ENCODE data around the gene EIF2S2. TPM values are rescaled to one million over a fixed set of nuclear protein-coding genes. Genes with fewer than 3 reads are reported as not detected.

The EIF2S2 gene
- total RNA-seq, 1 experiment from 2014 or later: 179 TPM

DNA sequence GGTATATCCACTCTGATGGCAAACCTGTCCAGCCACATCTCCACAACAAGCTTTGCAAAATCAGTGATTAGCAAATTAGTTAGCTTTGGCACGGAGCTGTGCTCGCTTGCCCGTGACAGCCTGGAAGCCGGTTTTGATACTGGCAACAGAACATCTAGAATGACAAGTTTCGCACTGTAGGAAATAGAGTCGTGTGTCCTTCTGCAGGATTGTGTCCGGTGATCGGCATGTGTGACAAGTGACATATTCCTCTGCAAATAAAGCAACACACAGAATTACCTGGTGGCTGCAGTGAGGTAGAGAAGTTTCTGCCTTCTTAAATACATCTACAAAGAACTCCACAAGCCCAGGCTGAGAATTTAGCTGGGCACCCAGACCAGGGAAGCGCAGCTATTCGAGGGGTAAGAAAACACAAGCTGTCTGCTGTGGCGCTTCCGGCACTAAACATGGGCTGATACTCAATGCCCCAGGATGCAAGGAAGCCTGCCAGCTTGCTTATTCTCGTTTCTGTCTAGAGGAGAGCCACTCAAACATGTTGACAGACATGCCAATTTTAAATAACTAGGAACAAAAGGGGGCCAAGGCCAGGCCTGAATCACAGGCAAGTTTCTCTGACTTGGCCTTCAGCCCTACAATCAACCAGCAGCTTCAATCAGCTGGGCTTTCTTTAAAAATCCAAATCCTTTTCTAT lies 22.2 kb downstream of the EIF2S2 start:
- no peak for DNase-seq (ENCODE audit: low read depth)

DNA sequence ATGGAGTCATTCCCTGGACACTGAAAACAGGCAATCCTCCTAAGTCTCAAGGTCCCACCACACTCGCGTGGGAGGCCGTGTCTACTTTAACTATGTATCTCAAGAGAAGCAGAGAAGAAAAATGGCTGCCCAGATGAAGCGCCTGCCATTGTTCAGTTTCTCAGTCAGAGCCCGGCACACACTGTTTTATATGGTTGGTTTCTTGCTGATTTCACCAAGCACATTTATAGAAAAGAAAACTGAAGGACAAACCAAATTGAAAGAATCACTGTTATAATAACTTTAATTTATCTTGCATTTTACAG lies 22.9 kb downstream of the EIF2S2 start:
- DNase-seq (ENCODE audit: low read depth): no peak

DNA sequence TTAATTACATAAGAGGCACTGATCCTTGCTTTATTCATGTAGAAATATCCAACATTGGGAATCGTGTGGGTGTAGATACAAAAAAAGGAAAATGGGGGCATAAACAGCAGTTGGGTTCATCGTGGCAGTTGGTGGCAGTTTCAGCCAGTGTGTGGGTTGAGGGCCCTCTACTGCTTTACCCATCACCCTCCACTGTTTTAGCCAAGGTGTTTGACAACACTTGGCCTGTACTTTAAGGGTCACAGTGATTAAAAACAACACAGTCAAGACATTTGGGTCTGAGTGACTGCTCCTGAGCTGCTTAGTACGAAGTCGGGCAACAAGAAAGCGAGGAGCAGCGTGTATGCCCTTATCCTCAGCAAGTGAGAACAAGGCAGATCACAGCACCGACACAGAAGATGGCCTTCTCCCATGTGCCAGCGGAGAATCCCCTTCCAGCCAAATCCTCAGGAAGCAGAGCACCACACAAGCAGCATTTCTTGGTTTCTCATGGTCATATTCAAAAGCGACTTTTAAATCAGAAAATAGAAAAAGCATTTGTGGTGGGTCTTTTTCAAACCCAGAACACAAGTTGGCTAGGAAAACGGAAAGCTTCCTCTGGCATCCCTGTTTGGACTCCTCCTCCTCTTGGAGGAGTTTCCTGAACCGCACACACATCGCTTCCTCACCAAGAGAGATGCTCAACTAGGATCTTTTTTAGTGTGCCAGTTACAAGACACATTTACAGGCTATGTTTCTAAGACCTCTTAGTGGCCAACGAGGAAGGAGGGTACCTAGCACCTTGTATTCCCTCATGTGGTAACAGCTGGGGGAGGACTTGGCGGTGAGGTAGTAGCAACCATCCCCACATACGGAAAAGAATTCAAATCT lies 23.5 kb downstream of the EIF2S2 start:
- DNase-seq (ENCODE audit: low read depth): no peak

DNA sequence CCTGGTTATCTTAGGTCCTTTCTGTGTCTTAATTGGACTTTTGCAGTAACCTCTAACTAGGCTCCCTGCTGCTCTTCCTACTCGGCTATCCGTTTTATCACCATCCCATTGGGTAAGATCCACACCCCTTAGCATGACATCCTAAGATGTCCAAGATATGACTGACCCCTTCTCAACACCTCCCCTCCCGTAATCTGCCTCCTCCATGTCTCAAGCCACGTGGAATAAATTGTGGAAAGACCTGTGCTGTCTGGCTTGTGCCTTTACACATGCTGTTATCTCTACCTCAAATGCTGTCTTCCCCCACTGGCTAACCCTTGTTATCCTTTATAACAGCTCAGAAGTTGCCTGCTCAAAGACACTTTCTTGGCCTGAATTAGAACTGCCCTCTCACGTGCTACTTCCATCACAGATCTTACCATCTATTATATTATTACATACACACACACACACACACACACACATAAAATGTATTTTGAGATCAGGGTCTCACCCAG lies 26.5 kb downstream of the EIF2S2 start:
- DNase-seq (ENCODE audit: low read depth): no peak

DNA sequence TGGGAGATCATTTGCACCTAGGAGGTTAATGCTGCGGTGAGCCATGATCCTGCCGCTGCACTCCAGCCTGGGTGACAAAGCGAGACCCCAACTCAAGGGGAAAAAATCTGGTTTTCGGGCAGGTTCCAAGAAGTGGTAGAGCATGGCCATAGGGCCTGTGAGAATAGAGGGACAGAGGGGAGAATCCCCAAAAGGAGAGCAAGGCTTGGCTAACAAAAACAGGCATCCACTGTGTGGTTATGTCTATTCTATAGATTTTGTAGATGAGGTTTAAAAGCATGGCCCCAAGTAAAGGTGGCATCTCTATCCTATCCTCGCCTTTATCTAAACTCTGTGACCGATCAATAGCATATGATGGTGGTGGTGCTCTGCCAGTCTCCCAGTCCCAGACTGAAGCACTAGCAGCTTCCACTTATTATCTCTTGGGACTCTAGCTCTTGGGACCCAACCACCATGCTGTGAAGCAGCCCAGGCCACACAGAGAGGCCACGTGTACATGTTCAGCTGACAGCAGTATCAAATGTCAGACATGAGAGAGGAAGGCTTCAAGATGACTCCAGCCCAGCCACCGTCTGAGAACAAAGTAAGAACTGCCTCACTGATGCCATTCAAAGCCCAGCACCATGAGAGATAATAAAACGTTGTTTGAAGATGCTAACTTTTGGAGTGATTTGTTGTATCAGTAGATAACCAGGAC lies 27.7 kb downstream of the EIF2S2 start:
- no peak for DNase-seq (ENCODE audit: low read depth)

DNA sequence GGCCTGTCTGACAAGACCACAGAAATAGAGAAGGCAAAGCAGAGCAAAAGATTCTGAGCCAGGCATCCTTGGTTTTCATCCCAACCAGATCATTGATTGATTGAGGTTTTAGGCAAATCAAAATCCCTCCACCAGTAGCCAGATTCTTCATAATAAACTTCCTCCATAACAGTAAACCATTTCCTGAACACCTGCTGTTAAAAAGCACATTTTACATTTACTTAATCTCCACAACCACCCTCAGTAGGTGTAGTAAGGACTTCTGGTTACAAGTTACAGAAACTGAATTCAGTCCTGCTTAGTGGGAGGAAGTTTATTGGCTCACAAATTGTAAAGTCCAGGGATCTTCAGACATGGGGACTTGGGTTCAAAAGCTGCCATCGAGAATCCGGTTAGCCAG lies 28.3 kb downstream of the EIF2S2 start:
- DNase-seq (ENCODE audit: low read depth): no peak

DNA sequence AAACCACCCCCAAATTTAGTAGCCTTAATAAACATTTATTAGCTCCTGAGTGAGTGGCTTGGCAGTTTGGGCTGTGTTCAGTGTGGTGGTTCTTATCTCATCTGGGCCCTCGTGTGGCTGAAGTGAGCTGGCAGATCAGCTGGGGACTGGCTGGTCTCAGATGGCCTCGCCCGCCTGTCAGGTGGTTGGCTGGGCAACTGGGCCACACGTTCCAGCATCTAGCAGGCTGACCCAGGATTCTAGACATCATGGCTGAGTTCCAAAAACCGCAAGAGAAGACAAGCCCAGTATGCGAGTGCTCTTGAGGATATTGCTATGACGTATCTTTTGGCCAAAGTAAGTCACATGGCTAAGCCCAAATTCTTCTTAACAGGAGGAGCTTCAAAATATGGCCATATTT lies 28.9 kb downstream of the EIF2S2 start:
- peak; percentile 100 for DNase-seq (ENCODE audit: low read depth)

DNA sequence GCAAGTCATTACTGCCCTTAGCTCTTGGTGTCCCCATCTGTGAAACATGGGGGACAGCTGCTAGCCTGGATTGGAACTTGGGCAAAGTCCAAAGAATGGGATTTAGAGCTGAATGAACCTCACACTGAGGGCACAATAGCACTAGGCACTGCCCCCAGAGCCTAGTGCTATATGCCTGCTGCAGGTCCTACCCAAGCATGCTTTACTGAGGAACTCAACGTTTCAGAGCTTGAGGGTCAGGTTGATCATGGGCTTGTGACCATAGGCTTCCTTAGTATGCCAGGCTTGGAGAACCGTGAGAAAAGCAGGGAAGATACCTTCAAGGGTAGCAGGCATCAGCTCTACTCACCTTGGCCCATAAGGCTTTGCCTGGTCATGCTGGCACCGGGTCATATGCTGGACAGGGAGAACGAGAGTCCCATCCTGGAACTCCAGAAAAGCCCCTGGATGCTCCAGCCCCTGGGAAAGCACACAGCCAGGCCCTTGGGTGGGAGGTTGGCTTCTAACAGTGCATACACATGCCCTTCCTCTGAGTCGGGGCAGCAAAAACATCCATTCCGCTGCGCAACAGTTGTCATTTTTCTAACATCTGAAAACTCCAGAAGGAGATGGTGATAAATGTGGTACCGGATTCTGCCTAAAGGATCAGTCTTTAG lies 29.7 kb downstream of the EIF2S2 start:
- no peak for DNase-seq (ENCODE audit: low read depth)

DNA sequence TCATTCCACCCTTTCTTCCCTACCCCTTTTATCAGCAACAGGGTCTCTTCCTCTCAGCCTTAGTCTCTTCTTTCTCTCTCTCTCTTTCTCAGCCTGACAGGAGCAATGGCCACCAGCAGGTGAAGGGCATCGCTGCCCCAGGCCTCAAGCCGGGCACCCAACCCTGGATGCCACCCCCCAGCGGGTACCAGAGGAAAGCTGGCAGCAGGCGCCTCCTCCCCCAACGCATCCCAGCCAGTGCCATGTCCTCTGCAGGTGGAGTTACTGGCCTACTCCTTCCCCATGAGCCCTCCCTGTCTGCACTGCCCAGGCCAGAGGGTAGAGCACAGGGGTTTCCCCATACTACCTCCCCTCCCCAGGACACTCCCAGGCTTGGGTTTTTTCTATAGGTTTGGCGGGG lies 32.2 kb downstream of the EIF2S2 start:
- no peak for DNase-seq (ENCODE audit: low read depth)

DNA sequence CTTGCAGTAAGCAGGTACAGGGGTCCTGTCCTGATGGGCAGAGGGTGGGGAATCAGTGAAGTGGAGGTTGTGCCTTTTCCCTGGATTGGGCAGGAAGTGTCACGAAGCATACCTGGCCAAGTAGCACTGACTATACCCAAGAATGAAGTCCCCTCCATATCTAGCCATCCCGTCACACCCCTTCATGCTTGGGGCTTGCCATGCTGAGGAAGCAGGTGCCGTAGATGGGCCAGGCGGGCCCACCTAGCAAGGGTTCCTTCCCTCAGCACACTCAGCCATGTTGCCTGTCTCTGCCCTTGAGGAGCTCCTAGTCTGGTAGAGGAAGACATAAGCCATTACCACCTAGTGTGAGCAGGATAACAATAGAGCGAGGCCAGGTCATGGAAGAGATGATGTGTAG lies 33.5 kb downstream of the EIF2S2 start:
- no peak for DNase-seq (ENCODE audit: low read depth)

DNA sequence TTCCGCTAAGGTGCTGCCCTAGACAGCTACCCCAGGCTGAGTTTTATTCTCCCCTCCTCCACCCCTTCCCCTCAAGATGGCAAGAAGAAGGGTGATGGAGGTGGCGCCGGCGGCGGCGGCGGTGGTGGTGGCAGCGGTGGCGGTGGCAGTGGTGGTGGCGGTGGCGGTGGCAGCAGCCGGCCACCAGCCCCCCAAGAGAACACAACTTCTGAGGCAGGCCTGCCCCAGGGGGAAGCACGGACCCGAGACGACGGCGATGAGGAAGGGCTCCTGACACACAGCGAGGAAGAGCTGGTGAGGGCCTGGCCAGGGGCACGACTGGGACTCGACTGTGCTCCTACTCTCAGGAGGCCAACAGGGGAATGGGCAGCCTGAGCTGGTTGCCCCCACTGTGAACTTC lies 35.1 kb downstream of the EIF2S2 start:
- DNase-seq (ENCODE audit: low read depth): no peak

DNA sequence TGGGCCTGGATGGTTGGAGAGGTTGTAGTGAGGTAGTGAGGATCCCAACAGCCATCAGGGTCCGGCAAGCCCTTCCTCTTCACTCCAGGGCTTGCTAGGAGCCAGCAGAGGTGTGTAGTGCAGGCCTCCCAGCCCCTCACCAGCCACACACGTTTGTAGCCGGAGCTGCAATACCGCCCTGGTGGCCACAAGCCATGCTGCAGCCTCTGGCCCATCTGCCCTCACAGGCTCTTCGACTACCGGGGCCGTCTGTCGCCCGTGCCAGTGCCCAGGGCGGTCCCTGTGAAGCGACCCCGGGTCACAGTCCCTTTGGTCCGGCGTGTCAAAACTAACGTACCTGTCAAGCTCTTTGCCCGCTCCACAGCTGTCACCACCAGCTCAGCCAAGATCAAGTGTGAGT lies 36.4 kb downstream of the EIF2S2 start:
- DNase-seq (ENCODE audit: low read depth): no peak

DNA sequence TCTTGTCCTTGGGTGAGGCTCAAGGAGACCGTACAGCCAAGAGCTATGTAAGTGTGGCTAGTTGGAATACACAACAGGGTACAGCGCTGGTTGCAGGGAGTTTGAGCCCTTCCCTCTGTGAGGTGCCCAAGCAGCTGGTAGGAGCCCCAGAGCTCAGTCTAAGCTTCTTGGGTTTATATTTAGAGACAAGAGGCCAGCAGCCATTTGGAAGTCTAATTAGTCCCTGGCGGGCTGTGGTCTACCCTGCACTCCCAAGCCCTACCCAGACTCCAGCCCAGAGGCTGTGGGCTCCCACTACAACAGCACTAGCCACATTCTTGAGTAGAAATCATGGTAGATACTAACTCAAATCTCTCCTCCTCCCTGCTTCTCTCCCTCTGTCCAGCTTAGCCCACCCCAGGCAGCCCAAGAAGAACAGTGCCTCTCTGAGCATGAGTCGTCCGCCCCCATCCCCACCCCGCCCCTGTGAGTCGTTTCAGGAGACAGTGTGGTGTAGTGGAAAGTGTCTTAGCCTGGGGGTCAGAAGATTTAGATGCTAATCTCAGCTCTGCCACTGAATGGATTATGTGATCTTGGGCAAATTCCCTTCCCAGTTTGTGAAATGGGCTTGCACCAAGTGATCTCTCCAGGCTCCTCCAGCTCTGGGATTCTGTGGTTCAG lies 37.8 kb downstream of the EIF2S2 start:
- peak; percentile 42 for DNase-seq (ENCODE audit: low read depth)

DNA sequence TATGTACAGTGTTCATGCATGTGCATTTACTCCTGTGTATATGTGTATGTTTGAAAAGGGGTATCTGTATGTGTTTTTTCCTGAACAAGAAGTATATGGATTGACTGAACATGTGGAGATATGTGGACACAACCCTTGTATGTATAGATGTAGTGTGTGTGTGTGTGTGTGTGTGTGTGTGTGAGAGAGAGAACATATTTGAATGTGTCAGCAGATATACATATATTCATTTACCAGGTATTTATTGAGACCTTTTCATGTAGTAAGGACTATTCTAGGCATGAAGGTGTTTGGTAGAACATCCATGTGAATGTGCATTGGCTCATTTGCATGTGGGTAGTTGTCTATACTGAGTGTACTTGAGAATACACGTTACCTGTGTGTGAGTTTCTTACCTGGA lies 39.3 kb downstream of the EIF2S2 start:
- DNase-seq (ENCODE audit: low read depth): no peak

DNA sequence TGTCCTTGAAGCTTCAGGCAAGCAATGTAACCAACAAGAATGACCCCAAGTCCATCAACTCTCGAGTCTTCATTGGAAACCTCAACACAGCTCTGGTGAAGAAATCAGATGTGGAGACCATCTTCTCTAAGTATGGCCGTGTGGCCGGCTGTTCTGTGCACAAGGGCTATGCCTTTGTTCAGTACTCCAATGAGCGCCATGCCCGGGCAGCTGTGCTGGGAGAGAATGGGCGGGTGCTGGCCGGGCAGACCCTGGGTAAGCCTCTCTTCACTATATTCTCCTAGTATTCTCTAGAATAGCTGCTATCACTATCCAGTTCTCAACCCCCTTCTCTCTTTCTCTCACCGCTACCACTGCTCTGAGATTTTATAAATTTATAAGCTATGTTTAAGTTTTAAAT lies 40.0 kb downstream of the EIF2S2 start:
- DNase-seq (ENCODE audit: low read depth): no peak

DNA sequence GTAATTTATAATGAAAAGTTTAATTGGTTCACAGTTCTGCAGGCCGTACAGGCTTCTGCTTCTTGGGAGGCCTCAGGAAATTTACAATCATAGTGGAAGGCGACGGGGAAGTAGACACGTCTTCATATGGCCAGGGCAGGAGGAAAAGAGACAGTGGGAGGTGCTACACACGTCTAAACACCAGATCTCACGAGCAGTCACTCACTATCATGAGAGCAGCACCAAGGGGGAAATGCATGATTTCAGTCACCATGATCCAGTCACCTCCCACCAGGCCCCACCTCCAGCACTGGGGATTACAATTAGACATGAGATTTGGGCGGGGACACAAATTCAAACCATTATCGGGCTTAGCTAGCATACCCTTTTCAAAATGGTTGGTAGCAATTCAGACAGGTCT lies 41.2 kb downstream of the EIF2S2 start:
- DNase-seq (ENCODE audit: low read depth): no peak

DNA sequence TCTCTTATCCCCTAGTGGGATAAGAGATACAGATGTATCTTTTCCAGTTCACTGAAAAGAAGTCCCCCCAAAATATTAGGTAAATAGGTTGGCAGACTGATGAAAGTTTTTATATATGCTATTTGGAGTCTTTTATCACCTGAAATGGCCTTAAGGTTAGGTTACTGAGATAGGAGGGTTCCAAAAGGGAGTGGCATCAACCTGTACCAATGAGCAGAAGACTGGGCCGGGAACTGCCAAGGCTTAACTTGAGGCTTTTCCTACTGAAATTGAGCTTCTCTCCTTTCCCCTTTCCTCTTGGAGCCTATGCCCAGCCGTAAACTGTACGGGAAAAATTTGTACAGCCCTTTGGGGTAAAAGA lies 42.0 kb downstream of the EIF2S2 start:
- DNase-seq (ENCODE audit: low read depth): no peak

DNA sequence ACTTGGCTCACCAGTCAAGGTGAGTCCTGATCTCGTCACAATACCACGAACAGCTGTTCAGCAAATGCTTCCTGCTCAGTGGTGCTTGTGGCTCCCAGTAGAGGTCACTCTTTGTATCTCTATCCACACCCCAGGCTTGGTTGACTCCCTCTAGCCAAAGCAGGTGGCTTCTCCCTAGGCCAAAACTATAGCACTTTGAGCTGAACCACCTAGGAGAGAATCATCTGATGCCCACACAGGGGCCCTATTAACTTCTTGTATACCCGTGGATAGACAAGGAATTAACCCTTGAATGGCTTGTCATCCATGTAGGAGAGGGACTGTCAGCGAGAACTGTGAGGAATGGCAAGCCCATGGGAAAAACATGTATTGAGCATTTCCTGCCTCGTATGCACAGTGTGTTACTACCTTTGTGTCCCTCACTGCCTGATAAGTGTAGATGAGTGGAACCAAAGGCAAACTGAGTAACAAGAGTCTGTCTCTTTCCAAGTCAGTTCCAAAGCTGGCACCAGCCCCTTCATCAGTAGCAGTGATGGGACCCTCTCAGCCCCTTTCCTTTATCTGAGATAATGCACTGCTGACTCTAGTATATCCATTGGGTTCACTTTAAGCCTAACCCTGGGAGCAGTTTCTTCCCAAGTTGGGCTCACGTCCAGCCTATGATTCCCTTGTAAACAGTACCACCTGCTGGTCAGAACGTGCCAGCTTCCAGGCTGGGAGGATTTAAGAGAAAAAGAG lies 42.5 kb downstream of the EIF2S2 start:
- DNase-seq (ENCODE audit: low read depth): peak; percentile 84

DNA sequence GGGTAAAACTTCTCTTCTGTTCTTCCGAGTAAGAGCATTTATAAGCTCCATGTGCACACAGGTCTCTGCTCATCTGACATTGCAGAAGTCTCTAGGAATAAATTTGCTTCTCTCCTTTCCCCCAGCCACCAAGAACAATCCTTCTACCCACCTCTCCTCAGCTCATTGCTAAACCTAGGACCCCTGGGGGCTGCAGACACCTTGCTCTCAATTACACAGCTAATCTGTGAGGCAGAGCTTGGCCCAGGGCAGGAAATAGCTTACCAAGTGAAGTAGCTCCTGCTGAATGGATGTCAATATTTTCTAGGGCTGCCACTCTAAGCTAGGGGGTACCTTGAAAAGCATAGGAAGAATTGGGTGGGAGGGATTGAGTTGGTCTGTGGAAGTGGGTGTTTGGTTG lies 44.0 kb downstream of the EIF2S2 start:
- no peak for DNase-seq (ENCODE audit: low read depth)

DNA sequence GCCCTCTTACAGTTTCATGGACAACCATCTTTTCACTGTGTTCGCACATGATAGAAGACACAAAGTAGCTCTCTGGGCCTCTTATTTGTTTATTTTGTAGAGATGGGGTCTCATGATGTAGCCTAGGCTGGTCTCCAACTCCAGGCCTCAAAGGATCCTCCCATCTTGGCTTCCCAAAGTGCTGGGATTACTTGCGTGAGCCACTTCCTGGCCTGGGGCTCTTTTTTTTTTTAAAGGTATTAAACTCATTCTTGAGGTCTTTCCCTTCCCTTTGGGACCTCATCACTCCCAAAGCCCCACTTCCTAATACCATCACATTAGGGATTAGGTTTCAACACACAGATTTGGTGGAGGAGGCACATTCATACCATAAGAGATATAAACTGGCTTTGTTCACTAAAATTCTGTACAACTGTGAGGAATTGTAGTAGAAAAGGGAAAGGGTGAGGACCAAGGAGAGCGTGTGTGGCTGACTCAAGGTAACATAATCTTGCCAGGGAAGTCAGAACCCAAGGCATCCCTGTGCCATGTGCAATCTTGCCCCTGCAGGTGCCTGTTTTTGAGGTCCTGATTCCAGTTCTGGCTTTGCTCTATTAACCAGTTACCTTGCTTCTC lies 45.5 kb downstream of the EIF2S2 start:
- peak; percentile 95 for DNase-seq (ENCODE audit: low read depth)

DNA sequence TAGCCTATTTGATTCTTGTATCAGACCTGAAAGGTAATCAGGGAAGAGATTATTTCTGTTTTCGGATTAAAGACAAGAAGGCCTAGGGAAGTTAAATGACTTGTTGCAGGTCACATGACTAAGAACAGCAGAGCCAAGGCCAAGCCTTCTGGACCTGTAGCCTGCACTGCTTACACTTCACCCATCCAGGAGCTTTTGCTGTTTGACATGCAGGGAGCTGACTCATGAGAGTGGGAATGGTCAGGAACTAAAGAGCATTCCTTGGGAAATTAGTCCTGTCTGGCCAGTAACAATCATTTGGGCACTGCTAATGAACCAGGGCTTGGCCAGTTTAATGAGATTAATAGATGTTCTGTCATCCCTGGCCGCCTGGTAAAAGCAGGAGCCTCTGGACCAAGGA lies 46.8 kb downstream of the EIF2S2 start:
- DNase-seq (ENCODE audit: low read depth): peak; percentile 93

All from M059J (cell line).